ENCODE results near the gene TFCP2L1.

GRCh38 chr2:121185111-121185510 lies 99.9 kb downstream of the TFCP2L1 start:
- no peak for TF ChIP-seq RAD21 (IDR thresholded peaks at IDR 0.05; ENCODE audit: low read length)
- TF ChIP-seq, protein P1, sequence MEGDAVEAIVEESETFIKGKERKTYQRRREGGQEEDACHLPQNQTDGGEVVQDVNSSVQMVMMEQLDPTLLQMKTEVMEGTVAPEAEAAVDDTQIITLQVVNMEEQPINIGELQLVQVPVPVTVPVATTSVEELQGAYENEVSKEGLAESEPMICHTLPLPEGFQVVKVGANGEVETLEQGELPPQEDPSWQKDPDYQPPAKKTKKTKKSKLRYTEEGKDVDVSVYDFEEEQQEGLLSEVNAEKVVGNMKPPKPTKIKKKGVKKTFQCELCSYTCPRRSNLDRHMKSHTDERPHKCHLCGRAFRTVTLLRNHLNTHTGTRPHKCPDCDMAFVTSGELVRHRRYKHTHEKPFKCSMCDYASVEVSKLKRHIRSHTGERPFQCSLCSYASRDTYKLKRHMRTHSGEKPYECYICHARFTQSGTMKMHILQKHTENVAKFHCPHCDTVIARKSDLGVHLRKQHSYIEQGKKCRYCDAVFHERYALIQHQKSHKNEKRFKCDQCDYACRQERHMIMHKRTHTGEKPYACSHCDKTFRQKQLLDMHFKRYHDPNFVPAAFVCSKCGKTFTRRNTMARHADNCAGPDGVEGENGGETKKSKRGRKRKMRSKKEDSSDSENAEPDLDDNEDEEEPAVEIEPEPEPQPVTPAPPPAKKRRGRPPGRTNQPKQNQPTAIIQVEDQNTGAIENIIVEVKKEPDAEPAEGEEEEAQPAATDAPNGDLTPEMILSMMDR (conservative IDR thresholded peaks at IDR 0.05; ENCODE audit: low read depth, low read length): no peak
